GOT3 (cell line): Measurements from ENCODE around the gene FNIP2.

Experiments
- DNase-seq: peaks from one replicate; lab custom pipeline; 2025; ENCODE audit warnings: mixed read lengths; lab: John Stamatoyannopoulos, UW

FNIP2 gene

DNA sequence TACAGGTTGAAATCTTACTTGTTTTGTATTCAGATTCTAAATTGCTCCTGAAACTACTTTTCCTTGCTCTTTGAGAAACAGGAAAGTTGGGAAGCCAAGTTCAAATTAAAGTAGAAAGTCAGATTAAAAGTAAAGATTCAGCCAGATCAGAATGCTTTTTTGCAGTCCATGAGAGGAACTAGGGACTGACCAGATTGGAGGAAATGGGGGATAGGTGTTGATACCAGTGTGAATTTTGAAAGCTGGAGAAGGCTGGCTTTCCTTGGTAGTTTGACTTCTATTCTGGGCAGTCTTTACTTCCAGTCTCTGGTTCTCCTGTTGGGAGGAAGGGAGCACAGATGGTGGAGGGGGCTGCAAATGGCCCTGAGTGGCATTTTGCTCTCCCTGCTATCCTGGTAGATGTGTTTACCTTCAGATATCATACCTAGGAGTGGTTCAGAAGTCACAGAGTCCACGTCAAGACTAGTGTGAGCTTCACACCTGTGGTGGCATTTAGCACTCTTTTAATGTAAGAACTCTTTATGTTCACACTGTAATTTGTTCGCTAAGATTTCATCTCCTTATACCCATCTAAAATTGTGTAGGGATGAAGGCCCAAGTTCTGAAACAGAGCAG is 68.8 kb downstream of the FNIP2 start:
- no peak for DNase-seq

GRCh38 chr4:158840131-158840530 is 71.3 kb downstream of the FNIP2 start:
- DNase-seq = no peak

DNA sequence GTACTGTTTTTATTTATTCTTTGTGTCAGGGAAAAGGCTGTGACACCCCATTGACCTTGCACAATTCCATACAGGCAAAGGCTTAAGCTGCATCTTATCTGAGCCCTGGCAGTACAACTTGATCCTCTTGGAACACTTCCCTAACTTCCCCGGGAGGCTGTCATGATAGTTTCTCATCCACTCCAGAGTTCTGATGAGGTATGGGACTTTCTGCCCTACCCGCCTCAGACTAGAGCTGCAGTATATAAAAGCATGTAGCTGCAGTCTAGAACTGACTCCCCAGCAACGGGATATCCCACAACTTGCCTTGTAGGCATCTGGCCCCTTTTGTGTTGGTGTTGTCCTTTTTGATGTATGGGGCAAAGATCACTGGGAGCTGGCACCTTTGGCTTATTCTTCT is 72.7 kb downstream of the FNIP2 start:
- DNase-seq = no peak

DNA sequence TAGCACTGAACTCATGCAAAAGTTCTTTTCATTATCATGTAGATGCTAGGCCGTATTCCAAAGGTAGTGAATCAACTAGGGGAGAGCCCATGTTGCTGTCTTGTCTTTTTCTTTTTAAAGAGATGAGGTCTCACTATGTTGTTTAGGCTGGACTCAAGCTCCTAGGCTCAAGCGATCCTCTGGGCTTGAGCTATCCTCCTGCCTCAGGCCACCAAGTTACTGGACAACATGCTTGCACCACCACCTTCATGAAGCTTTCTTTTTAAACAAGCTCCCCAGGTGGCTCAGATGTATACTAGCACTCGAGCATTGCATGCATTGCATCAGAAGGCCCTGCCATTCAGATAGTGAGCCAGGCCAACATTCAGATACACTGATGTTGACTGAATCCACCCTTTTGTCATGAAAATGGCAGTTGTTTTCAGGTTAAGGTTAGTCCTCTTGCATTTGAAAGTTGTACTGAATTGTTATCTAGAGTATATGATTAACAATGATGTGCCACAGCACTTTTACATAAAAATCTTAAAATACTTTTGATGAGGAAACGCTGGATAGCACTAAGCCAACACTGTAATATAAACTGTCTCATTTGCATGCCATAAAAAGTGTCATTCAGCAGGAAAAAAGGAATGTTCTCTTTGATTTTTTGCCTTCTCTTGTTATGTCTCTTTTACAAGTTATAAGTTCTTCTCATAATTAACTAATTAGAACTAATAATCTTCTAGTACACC is 76.7 kb downstream of the FNIP2 start:
- DNase-seq = no peak

- DNase-seq = no peak
Observed at GRCh38 chr4:158847535-158847934, 78.7 kb downstream of the FNIP2 start.

GRCh38 chr4:158849681-158850080 is 80.9 kb downstream of the FNIP2 start:
- no peak for DNase-seq

DNA sequence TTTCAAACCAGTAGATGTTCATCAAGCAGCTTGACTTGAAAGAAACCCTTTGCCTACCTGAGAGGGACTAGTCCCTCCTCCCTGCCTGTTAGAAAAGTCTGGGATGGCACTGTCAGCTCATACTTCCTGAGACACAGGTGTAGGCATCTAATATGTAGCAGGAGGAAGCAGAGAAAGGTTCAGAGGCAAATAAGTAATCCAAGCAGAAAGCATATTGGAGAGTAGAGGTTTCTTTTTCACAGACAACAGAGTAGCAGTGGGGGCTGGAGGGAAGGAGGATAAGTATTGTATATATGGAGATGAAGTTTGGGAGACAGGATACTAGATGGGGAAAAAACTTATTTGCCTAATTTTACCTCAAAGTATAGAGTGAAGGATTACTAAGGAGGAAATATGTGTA is 81.5 kb downstream of the FNIP2 start:
- DNase-seq = no peak

DNA sequence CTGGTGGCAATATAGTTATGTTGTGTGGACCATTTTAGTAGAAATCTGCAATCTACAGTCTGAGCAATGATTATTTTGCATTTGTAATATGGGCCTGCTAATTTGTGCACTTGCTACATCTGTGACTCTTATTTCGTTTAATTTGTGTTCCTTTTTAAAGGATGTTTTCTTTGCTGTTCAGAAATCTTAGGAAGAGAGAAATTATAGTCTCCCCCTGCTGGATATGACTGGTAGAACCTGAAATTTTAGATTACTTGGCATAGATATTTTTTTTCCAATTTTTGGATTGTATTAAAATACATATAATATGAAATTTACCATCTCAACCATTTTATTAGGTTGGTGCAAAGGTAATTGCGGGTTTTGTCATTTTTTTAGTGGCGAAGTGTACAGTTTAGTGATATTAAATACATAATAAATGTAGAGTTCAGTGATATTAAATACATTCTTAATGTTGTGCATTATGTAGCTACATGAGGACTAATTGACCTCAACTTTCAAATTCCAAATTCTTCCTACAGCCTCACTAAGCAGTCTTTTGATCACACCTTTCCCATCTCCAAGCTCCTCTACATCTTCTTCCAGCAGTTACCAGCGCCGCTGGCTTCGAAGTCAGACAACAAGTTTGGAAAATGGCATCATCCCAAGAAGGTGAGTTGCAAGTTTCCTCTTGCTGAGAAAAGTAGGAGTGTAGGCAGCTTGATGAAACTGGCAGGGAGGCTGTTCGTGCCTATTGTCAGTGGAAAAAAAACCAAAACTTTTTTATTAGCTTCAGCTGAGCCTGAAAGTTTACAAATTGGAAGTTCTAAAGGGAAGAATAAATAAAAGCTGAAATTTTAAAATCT is 82.2 kb downstream of the FNIP2 start:
- DNase-seq = no peak

- DNase-seq = no peak
Observed at GRCh38 chr4:158854236-158854635, 85.4 kb downstream of the FNIP2 start.

- DNase-seq = no peak
Observed at GRCh38 chr4:158856852-158857251, 88.0 kb downstream of the FNIP2 start.

- no peak for DNase-seq
Observed at GRCh38 chr4:158857951-158858350, 89.1 kb downstream of the FNIP2 start.

- DNase-seq = no peak
Observed at GRCh38 chr4:158858410-158859199, 89.8 kb downstream of the FNIP2 start.

DNA sequence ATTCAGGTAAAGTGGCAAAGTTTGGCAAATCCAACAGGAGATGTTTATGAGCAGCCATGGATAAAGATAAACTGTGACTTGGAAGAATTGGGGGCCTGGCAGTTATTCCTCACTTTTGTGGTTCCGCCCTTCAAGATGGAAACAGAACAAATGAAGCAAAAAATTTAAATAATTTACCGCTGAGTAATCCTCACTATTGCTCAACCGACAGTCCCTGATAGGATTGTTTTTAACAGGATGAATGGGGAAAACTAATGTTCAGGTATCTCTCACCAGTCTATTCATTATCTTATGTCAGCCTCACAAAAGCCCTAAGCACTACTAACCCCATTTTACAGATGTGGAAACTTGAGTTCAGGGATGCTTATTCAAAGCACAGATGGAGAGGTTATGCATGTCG is 90.8 kb downstream of the FNIP2 start:
- no peak for DNase-seq

DNA sequence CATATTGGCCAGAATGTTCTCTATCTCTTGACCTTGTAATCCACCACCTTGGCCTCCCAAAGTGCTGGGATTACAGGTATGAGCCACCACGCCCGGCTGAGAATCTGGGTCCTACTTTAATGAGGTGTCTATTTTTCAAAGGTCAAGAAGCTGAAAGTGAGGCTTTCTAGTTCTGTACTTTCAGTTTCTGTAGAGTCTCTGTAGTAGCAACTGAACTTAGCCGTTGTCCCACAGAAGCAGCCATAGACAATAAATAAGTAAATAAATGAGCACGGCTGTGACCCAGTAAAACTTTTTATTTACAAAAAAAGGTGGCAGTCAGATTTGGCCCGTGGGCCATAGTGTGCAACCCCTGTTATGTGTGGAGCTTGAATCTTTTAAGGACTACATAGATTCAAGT is 92.0 kb downstream of the FNIP2 start:
- no peak for DNase-seq

DNA sequence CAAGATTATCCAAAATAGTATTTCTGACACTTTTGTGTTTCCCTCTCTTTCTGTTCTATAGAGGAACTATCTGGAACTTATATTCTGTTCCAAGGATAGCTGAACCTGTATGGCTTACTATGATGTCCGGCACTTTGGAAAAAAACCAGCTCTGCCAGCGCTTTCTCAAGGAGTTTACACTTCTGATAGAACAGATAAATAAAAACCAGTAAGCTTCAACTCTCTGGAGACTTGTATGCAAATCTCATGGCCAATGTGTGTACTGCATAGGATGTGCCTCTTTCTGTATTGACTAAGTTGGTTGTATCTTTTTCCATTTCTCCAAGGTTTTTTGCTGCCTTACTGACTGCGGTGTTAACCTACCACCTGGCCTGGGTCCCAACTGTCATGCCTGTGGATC is 92.5 kb downstream of the FNIP2 start:
- no peak for DNase-seq

GRCh38 chr4:158861766-158862165 is 92.9 kb downstream of the FNIP2 start:
- no peak for DNase-seq

GRCh38 chr4:158863296-158863695 is 94.5 kb downstream of the FNIP2 start:
- no peak for DNase-seq

GRCh38 chr4:158865520-158866177 is 96.8 kb downstream of the FNIP2 start:
- DNase-seq = no peak

DNA sequence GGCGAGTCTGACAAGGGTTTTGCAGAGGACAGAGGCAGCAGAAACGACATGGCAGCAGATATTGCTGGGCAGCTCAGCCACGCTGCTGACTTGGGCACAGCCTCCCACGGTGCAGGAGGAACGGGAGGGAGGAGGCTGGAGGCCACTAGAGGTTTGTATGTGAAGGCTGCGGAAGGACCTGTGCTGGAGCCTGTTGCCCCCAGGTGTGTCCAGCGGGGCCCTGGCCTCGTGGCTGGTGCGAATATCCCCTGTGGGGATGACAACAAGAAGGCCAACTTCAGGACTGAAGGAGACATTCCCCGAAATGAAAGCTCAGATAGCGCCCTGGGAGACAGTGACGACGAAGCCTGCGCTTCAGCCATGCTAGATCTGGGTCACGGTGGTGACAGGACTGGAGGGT is 100.2 kb downstream of the FNIP2 start:
- DNase-seq = no peak

GRCh38 chr4:158869761-158870160 is 100.9 kb downstream of the FNIP2 start:
- no peak for DNase-seq

GRCh38 chr4:158870282-158870625 is 101.4 kb downstream of the FNIP2 start:
- no peak for DNase-seq
